IPS-18c (cell line): ENCODE data around the gene CD48.
"Not testable (repeated sequence)": the region's sequence is repeated elsewhere in the genome, so short reads cannot be mapped to it uniquely, and the experiment has no call there.

Experiments
- H3K4me3 ChIP-seq: 2 replicates; pipeline ENCODE4 v1.7.0; 2013; ENCODE audit warnings: low read depth, mild to moderate bottlenecking, low read length, moderate library complexity; ENCODE audit not compliant: insufficient read depth
- H3K9me3 ChIP-seq: one replicate; pipeline ENCODE4 v1.6.1; 2013; ENCODE audit warnings: mild to moderate bottlenecking, low read length, moderate library complexity; ENCODE audit not compliant: control insufficient read depth, insufficient read depth

The CD48 gene

DNA sequence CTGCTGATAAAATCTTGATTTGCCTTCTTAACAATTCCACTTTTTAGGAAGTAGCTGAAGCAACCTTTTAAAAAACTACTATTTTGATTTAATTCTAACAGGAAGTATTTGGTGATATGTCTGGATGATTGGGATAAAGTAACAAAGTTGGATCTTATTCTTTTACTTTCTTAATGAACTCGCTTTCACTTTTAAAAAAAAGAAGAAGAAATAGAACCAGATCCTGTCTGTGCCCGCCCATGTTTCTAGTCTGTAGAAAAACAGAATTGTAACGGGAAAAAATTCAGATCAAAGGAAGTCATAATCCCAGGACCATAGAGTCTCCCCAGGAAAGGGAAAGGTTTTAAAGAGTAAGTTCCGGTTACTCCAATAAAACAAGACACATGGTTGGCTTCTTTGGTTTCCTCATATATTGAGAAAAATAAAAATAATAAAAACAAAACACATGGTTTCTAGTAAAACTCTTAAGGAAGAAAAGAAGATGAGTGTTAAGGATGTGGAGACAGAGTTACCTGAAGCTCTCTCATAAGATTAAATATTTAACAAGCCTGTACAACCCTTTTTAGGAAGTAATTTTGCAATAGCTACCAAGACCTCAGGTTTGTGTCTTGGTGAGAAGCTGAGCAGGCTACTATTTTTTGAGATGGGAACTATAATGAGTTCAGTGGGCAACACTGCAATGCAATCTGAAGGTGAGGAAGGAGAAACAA is 4.9 kb downstream of the CD48 start:
- no peaks in the 10 kb centered on the region for H3K9me3 ChIP-seq
- H3K4me3 ChIP-seq, result no peak overlapping the region

GRCh38 chr1:160705742-160706141 is 5.9 kb downstream of the CD48 start:
- H3K9me3 ChIP-seq, result no peaks in the 10 kb centered on the region
- H3K4me3 ChIP-seq, result no peak overlapping the region

DNA sequence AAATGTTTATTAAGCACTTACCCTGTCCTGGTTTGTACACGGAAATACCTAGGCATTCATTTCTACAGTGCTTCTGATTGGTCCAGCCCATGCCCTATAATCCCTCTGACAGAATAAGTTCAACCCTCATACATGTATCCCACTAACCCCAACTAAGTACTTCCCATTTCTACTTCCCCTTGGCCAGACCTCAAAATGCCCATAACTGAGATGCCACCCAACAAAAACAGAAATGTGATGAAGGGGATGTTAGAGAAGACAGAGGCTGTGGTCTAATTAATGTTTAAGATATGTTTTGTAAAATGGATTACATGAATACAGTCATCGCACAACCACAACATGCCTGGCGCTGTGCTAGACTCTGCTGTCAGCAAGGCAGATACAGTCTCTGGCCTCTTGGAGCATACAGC is 6.4 kb downstream of the CD48 start:
- H3K9me3 ChIP-seq, H3K4me3 ChIP-seq: not testable (repeated sequence)

DNA sequence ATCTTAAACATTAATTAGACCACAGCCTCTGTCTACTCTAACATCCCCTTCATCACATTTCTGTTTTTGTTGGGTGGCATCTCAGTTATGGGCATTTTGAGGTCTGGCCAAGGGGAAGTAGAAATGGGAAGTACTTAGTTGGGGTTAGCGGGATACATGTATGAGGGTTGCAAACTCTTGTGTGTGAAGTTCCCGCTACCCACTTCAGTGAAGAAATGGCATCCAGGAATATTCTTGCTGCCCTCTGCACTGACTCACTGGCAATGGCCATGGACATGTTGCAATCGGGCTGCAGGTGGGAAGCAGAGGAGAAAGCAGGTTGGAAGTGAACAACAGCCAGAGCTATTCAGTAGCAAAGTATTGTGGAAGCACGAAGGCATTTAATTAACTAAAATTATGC is 7.4 kb downstream of the CD48 start:
- Histone ChIP-seq H3K9me3 (no peaks in the 10 kb centered on the region), H3K4me3 (no peak overlapping the region)

GRCh38 chr1:160702100-160702499 is 9.5 kb downstream of the CD48 start:
- H3K9me3 ChIP-seq, result no peaks in the 10 kb centered on the region
- no peak overlapping the region for H3K4me3 ChIP-seq

DNA sequence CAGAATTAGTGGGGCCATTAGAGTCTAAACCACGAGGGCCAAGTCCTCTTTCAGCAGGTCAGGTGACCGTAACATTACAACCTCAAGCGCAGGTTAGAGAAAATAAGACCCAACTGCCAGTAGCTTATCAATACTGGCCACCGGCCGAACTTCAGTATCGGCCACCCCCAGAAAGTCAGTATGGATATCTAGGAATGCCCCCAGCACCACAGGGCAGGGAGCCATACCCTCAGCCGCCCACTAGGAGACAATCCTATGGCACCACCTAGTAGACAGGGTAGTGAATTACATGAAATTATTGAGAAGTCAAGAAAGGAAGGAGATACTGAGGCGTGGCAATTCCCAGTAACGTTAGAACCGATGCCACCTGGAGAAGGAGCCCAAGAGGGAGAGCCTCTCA is 19.2 kb downstream of the CD48 start:
- not testable (repeated sequence) for H3K4me3 ChIP-seq, H3K9me3 ChIP-seq

DNA sequence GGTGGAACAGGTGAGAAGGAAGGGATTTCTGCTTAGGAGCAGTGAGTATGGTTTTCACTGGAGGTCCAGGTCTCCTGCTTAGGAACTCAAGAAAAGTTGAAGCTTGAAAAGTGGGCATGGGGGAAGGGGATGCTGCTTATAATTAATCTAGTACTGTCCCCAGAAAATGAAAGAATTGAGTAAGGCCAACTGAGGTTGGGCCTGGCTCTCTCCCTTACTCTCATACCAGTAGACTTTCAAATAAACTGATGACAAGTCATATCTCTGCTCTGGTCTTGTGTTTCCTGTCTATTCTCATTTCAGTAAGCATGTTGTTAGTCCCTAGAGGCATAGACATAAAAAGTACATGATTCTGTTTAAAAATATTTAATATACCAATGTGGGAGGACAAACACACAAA is 26.4 kb downstream of the CD48 start:
- H3K4me3 ChIP-seq, result no peak overlapping the region

GRCh38 chr1:160682983-160683865 is 28.4 kb downstream of the CD48 start:
- Histone ChIP-seq H3K4me3 (no peak overlapping the region), H3K9me3 (no peaks in the 10 kb centered on the region)

More for the DNA sequence above, 26.4 kb downstream of the CD48 start:
- no peaks in the 10 kb centered on the region for H3K9me3 ChIP-seq

GRCh38 chr1:160681891-160682140 is 29.8 kb downstream of the CD48 start:
- H3K4me3 ChIP-seq, result no peak overlapping the region

DNA sequence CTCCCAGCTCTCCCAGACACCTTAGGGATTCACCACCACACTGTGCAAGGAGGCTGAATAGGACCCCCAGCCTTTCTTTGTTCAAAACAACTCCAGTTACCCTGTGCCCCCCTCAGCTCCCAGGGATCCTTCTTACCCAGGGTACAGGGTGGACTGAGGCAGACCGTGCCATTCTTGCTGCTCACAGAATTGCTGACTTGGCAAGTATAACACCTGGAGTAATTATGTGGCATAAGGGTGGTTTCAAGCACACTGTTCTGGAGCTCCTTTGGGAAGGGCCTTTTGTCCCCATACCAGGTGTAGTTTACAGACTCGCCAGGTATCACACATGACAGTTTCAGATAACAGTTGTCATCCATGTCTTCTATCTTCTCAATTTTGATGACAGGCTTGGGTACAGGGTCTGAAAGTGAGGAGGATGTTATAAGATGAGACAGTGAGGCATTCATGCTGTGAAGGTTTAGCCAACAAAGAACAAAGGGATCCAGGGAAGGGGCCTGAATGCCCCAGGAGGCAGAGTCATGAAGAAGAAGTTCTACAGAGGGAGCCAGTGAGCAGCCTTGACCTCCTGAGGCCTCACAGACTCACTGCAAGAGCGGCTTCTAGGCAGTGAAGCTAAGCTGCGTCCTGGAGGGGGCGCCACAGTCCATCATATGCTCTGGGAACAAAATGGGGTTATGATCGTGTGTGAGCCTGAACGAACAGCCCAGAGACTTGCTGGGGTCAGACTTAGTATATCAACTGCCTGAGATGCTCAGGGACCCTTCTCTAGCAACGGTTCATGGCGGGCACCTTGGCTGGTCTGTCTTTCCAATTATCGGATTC is 30.3 kb downstream of the CD48 start:
- Histone ChIP-seq H3K4me3 (no peak overlapping the region), H3K9me3 (no peaks in the 10 kb centered on the region)

More at GRCh38 chr1:160681891-160682140, 29.8 kb downstream of the CD48 start:
- no peaks in the 10 kb centered on the region for H3K9me3 ChIP-seq

- no peaks in the 10 kb centered on the region for H3K9me3 ChIP-seq
- H3K4me3 ChIP-seq, result no peak overlapping the region
Observed at GRCh38 chr1:160680399-160680798, 31.2 kb downstream of the CD48 start.

- no peak overlapping the region for H3K4me3 ChIP-seq
- no peaks in the 10 kb centered on the region for H3K9me3 ChIP-seq
Observed at GRCh38 chr1:160679893-160680292, 31.7 kb downstream of the CD48 start.

GRCh38 chr1:160676869-160677597 is 34.6 kb downstream of the CD48 start:
- Histone ChIP-seq H3K4me3 (no peak overlapping the region), H3K9me3 (no peaks in the 10 kb centered on the region)

GRCh38 chr1:160675641-160676410 is 35.8 kb downstream of the CD48 start:
- H3K4me3 ChIP-seq, result no peak overlapping the region
- no peaks in the 10 kb centered on the region for H3K9me3 ChIP-seq

DNA sequence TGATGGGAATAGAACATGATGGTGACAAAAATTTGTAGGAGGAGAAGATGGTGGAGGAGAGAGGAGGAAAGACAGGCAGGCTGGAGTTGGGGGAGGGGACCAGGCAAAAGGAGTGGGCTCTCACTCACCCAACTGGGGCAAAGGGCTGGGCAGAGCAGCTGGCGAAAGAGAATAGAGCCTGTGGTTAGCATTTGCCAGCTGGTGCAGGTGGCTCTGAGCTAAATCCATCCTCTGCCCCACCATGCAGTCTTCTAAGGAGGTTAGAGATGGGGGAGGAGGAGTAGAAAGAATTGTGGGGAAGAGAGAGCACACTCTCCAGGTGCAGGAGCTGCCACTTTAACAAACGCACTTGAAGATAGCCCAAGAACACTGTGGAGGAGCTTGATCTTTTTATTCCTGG is 37.2 kb downstream of the CD48 start:
- no peaks in the 10 kb centered on the region for H3K9me3 ChIP-seq
- no peak overlapping the region for H3K4me3 ChIP-seq

- Histone ChIP-seq H3K4me3 (no peak overlapping the region), H3K9me3 (no peaks in the 10 kb centered on the region)
Observed at GRCh38 chr1:160672789-160673695, 38.6 kb downstream of the CD48 start.
